ENCODE results near the gene TEX12. TPM values are rescaled to one million over a fixed set of nuclear protein-coding genes. Genes with fewer than 3 reads are reported as not detected.

Gene TEX12
- total and polyA plus RNA-seq, 2 of the 8 experiments (the other 6 are each of a cell fraction or from before 2014, with no cell fraction given): not detected

- H3K79me1 ChIP-seq (ENCODE audit: low read depth, low read length): no peaks in the 10 kb centered on the region
- CTCF ChIA-PET (ENCODE audit: partially characterized antibody): interaction anchor here (1.5 kb wide), 2 partner anchors 19 to 34 kb away, joined by 3 to 5 read pairs; partner anchors contain the start of gene BCO2
- no peak for FAIRE-seq
- H3K79me2 ChIP-seq (ENCODE audit: control insufficient read depth in 1 of 2, insufficient read depth in 2 of 2, low read length in 2 of 2): no peaks in the 10 kb centered on the region
- WGBS, 2 experiments (ENCODE audit: extremely low coverage in 1 of 2, insufficient coverage in 1 of 2, insufficient read length in 1 of 2, insufficient replicate concordance in 2 of 2, low coverage in 1 of 2, low lambda C conversion rate in 2 of 2, missing lambda C conversion rate in 1 of 2): 86% methylated on average over 5 of the region's 5 CpGs; no CpG with 5 or more reads in 1 of the 2 experiments
- DNase-seq (ENCODE audit: low read depth in 1 of 2, low spot score in 2 of 2): no peak
- H2BK120ac ChIP-seq (replicated peaks; ENCODE audit: low read depth, low read length): no peak overlapping the region
- no peak overlapping the region for H3K27ac ChIP-seq (ENCODE audit: low read depth, low read length)
- H3K9me3 ChIP-seq (ENCODE audit: insufficient read depth in 2 of 2, low read depth in 1 of 2, low read length in 1 of 2): no peaks in the 10 kb centered on the region
- H3K23ac ChIP-seq (ENCODE audit: insufficient read length): no peak overlapping the region
- H3K9ac ChIP-seq (replicated peaks in 1 of 4; ENCODE audit: extremely low read depth in 1 of 4, low read depth in 3 of 4, low read length in 3 of 4): no peak overlapping the region
- no peak overlapping the region for H4K5ac ChIP-seq (ENCODE audit: insufficient read length, low read depth, low read length)
- H2BK20ac ChIP-seq (ENCODE audit: low read length): no peak overlapping the region
- no peak overlapping the region for H3K14ac ChIP-seq (ENCODE audit: insufficient read length)
- POLR2A ChIA-PET (ENCODE audit: partially characterized antibody): no interaction called here
- no peak overlapping the region for H2BK12ac ChIP-seq (ENCODE audit: low read depth, low read length)
- H3K4me1 ChIP-seq (replicated peaks in 1 of 4; ENCODE audit: control insufficient read depth in 3 of 4, insufficient read depth in 4 of 4, low read length in 3 of 4): no peaks in the 10 kb centered on the region
- no peak overlapping the region for H2AFZ ChIP-seq (ENCODE audit: low read length)
- H4K91ac ChIP-seq (replicated peaks; ENCODE audit: insufficient read length, low read length): no peak overlapping the region
- no peaks in the 10 kb centered on the region for H3K36me3 ChIP-seq (ENCODE audit: control insufficient read depth in 2 of 4, insufficient read depth in 4 of 4, low read length in 3 of 4)
- H2BK5ac ChIP-seq (ENCODE audit: low read depth, low read length): no peak overlapping the region
- no peak overlapping the region for H3K4me3 ChIP-seq (ENCODE audit: extremely low read depth in 1 of 4, insufficient read depth in 2 of 4, low read depth in 3 of 4, low read length in 4 of 4)
- H3K27me3 ChIP-seq (replicated peaks in 1 of 4; ENCODE audit: control insufficient read depth in 3 of 4, extremely low read depth in 1 of 4, insufficient read depth in 3 of 4, low read length in 3 of 4): no peaks in the 10 kb centered on the region
- H3K56ac ChIP-seq (replicated peaks; ENCODE audit: insufficient read length, low read depth, low read length): no peak overlapping the region
- H2BK15ac ChIP-seq (ENCODE audit: low read length): no peak overlapping the region
- no peak overlapping the region for H3K4me2 ChIP-seq (ENCODE audit: insufficient read depth in 1 of 2, low read depth in 2 of 2, low read length in 2 of 2)
- no peak overlapping the region for H3K18ac ChIP-seq (ENCODE audit: extremely low read depth, low read length)
- H4K8ac ChIP-seq (ENCODE audit: extremely low read depth, insufficient read depth, low read length): no peak overlapping the region
- no peaks in the 10 kb centered on the region; the same call in 1 of the 2 replicates for H3K23me2 ChIP-seq (ENCODE audit: low read depth, low read length)
- H3K4ac ChIP-seq (replicated peaks; ENCODE audit: insufficient read length, low read depth, low read length): no peak overlapping the region
- no peaks in the 10 kb centered on the region for H4K20me1 ChIP-seq (replicated peaks in 1 of 2; ENCODE audit: control insufficient read depth in 1 of 2, insufficient read depth in 2 of 2, low read length in 2 of 2)
- no peak overlapping the region for H2AK5ac ChIP-seq (ENCODE audit: low read depth, low read length)
- TF ChIP-seq NANOG (IDR thresholded peaks at IDR 0.05; ENCODE audit: insufficient read depth, low read depth, low read length, poor library complexity, severe bottlenecking): no peak
- no peak for TF ChIP-seq HDAC6 (IDR thresholded peaks at IDR 0.05; ENCODE audit: low read depth, low read length)
- no peak for TF ChIP-seq CEBPB (IDR thresholded peaks at IDR 0.05; ENCODE audit: low read depth, low read length)
- TF ChIP-seq MAX (IDR thresholded peaks at IDR 0.05): no peak
- TF ChIP-seq SUZ12 (IDR thresholded peaks at IDR 0.05; ENCODE audit: low read length): no peak
- TF ChIP-seq TAF7 (optimal IDR thresholded peaks at IDR 0.05; ENCODE audit: borderline replicate concordance, low read depth, low read length): no peak
- no peak for TF ChIP-seq POU5F1 (IDR thresholded peaks at IDR 0.05; ENCODE audit: low read depth, low read length)
- no peak for TF ChIP-seq KDM4A (IDR thresholded peaks at IDR 0.05; ENCODE audit: low read depth, low read length, severe bottlenecking)
- TF ChIP-seq CHD2 (IDR thresholded peaks at IDR 0.05; ENCODE audit: low read length): no peak
- no peak for TF ChIP-seq RAD21 (IDR thresholded peaks at IDR 0.05 in 1 of 2, conservative IDR thresholded peaks at IDR 0.05 in 1 of 2; ENCODE audit: low read depth in 2 of 2, low read length in 2 of 2)
- TF ChIP-seq SIN3A (conservative IDR thresholded peaks at IDR 0.05 in 1 of 2, IDR thresholded peaks at IDR 0.05 in 1 of 2; ENCODE audit: low read depth in 1 of 2, low read length in 2 of 2): no peak
- TF ChIP-seq SRF (IDR thresholded peaks at IDR 0.05; ENCODE audit: low read depth, low read length): no peak
These were observed 10.8 kb upstream of the TEX12 start for GRCh38 chr11:112156153-112156955.
